Measurements from ENCODE around the gene KDM1A. TPM values are rescaled to one million over a fixed set of nuclear protein-coding genes. Genes with fewer than 3 reads are reported as not detected.
A peak's percentile ranks its signal among the peaks of the same experiment; 100 is the strongest.

The KDM1A gene
- total and polyA plus RNA-seq, 7 experiments from 2014 or later, result 40.6 to 62.1 (median 48.4) TPM

GRCh38 chr1:23084880-23085279, 65.6 kb downstream of the KDM1A start:
- H3K36me3 Mint-ChIP-seq, result peaks cover 16 to 44% (median 29%) of the 10 kb centered on the region in 5 donors
- ChIA-PET CTCF (interaction anchor here (0.8 kb wide), 1 partner anchor 100 kb away, joined by 3 read pairs; no protein-coding TSS in a partner anchor), POLR2A (no interaction called here)
- Histone ChIP-seq H3K27me3 (ENCODE audit: control insufficient read depth in 2 of 2, insufficient read depth in 2 of 2, low read length in 2 of 2) (no peaks in the 10 kb centered on the region), H3K36me3 (ENCODE audit: control insufficient read depth in 2 of 3, insufficient read depth in 3 of 3, low read length in 3 of 3) (peaks cover 5 to 86% (median 15%) of the 10 kb centered on the region in 3 experiments), H3K27ac (ENCODE audit: low read depth, low read length) (no peak overlapping the region), H3K4me1 (ENCODE audit: control insufficient read depth in 2 of 2, insufficient read depth in 2 of 2, low read length in 2 of 2) (no peaks in the 10 kb centered on the region), H3K9me3 (ENCODE audit: control insufficient read depth in 2 of 3, low read length in 3 of 3) (no peaks in the 10 kb centered on the region), H3K4me3 (ENCODE audit: low read length) (no peak overlapping the region)
- no peaks in the 10 kb centered on the region for H3K9me3 Mint-ChIP-seq
- H3K4me3 Mint-ChIP-seq, result no peak overlapping the region
- intact Hi-C loops (cut with micrococcal nuclease), result no loop called here
- no peaks in the 10 kb centered on the region for H3K27me3 Mint-ChIP-seq
- no peak for ATAC-seq
- H3K27ac Mint-ChIP-seq, result peak overlapping the region in 2 of 9 donors; percentile 55 to 58
- peaks cover 0 to 5% (median 0%) of the 10 kb centered on the region in 7 donors for H3K4me1 Mint-ChIP-seq
- DNase-seq, result no peak

DNA sequence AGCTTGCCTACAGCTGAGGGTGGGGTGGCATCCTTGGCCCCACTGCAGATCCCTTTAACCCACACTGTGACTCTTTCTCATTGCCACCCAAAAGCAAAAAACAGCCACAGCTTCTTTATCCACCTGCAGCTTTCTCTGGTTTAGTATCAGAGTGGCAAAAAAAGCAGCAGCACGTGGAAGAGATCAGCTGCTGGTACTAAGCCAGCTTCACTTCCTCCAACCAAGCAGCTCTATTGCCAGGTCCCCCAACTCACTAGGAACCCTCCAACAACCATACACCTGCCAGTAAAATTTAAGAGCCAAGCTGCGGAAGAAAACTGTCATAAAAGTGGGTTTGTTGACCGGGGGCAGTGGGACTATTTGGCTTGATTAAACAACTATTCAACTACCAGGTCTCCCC, 66.4 kb downstream of the KDM1A start:
- Histone ChIP-seq H3K36me3 (ENCODE audit: control insufficient read depth in 2 of 3, insufficient read depth in 3 of 3, low read length in 3 of 3) (peaks cover 4 to 82% (median 15%) of the 10 kb centered on the region in 3 experiments), H3K4me1 (ENCODE audit: control insufficient read depth in 2 of 2, insufficient read depth in 2 of 2, low read length in 2 of 2) (no peaks in the 10 kb centered on the region), H3K4me3 (ENCODE audit: low read length) (no peak overlapping the region), H3K27me3 (ENCODE audit: control insufficient read depth in 2 of 2, insufficient read depth in 2 of 2, low read length in 2 of 2) (no peaks in the 10 kb centered on the region), H3K9me3 (ENCODE audit: control insufficient read depth in 2 of 3, low read length in 3 of 3) (no peaks in the 10 kb centered on the region), H3K27ac (ENCODE audit: low read depth, low read length) (no peak overlapping the region)
- Mint-ChIP-seq H3K36me3 (peaks cover 11 to 40% (median 24%) of the 10 kb centered on the region in 5 donors), H3K27me3 (no peaks in the 10 kb centered on the region), H3K4me1 (peaks cover 0 to under 1% (median 0%) of the 10 kb centered on the region in 7 donors), H3K27ac (peak overlapping the region in 5 of 9 donors; percentile 12 to 86 (median 51)), H3K9me3 (no peaks in the 10 kb centered on the region), H3K4me3 (no peak overlapping the region)
- DNase-seq (no peak), ATAC-seq (no peak)
- ChIA-PET CTCF (interaction anchor here (0.8 kb wide), 1 partner anchor 99 kb away, joined by 3 read pairs; no protein-coding TSS in a partner anchor), POLR2A (no interaction called here)
- intact Hi-C loops (cut with micrococcal nuclease), result no loop called here

- POLR2A ChIA-PET, result no interaction called here
- DNase-seq, result no peak
- Histone ChIP-seq H3K27ac (ENCODE audit: low read depth, low read length) (no peak overlapping the region), H3K4me3 (ENCODE audit: low read length) (no peak overlapping the region), H3K4me1 (ENCODE audit: control insufficient read depth in 2 of 2, insufficient read depth in 2 of 2, low read length in 2 of 2) (no peaks in the 10 kb centered on the region), H3K27me3 (ENCODE audit: control insufficient read depth in 2 of 2, insufficient read depth in 2 of 2, low read length in 2 of 2) (no peaks in the 10 kb centered on the region), H3K9me3 (ENCODE audit: control insufficient read depth in 2 of 3, low read length in 3 of 3) (no peaks in the 10 kb centered on the region), H3K36me3 (ENCODE audit: control insufficient read depth in 2 of 3, insufficient read depth in 3 of 3, low read length in 3 of 3) (peaks cover 3 to 82% (median 10%) of the 10 kb centered on the region in 3 experiments)
- Mint-ChIP-seq H3K36me3 (peaks cover 11 to 35% (median 24%) of the 10 kb centered on the region in 5 donors), H3K9me3 (no peaks in the 10 kb centered on the region), H3K27me3 (no peaks in the 10 kb centered on the region), H3K4me1 (no peaks in the 10 kb centered on the region), H3K4me3 (no peak overlapping the region), H3K27ac (peak overlapping the region in 3 of 9 donors; percentile 22 to 38 (median 32))
- ATAC-seq, result no peak
- CTCF ChIA-PET, result no interaction called here
- intact Hi-C loops (cut with micrococcal nuclease), result no loop called here
Observed at GRCh38 chr1:23088027-23088426, 68.8 kb downstream of the KDM1A start.

DNA sequence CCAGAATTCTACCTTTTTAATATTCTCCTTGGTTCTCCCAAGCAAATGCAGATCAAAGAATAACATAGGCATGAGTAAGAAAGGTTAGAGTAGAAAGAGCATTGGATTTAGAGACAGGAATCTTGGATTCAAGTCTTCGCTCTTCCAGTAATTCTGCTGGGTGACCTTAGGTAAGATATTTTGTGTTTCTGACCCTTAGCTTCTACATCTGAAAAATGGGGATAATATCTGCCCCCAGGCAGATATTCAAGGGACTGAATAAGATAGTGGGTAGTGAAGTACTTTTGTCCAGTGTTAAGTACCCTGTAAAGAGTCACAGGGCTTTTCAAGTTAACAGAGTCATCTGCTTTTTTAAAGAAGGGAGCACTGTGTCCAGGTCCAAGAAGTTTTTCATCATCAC, 70.8 kb downstream of the KDM1A start:
- no peaks in the 10 kb centered on the region for H3K4me1 Mint-ChIP-seq

DNA sequence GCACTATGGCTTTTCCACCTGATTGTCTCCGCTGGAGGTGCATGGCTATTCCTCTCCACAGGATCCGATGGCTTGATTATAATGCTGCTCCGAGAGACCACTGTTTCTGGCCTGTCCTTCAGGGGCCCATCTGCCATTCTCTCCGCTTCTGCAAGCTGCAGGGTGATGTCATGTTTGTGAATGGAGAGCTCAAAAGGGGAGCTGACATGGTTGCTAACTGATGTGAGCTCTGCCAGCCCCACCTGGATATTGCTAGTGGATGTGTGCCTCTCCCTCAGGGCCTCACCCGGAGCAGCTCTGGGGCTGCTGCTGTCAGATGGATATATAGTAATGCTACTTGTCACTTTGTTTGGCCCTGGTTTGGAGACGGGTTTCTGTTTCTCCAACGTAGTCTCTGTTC, 72.3 kb downstream of the KDM1A start:
- intact Hi-C loops (cut with micrococcal nuclease), result loop anchor here in 1 of 2 donors (10.0 kb wide), 1 partner anchor 313 kb away; no protein-coding TSS in a partner anchor
- no peaks in the 10 kb centered on the region for H3K9me3 Mint-ChIP-seq
- no peaks in the 10 kb centered on the region for H3K27me3 Mint-ChIP-seq
- no peak overlapping the region for H3K4me3 ChIP-seq (ENCODE audit: low read length)
- peaks cover 5 to 38% (median 18%) of the 10 kb centered on the region in 5 donors for H3K36me3 Mint-ChIP-seq
- H3K4me1 ChIP-seq (ENCODE audit: control insufficient read depth in 2 of 2, insufficient read depth in 2 of 2, low read length in 2 of 2), result no peaks in the 10 kb centered on the region
- no peaks in the 10 kb centered on the region for H3K4me1 Mint-ChIP-seq
- no peak overlapping the region for H3K27ac ChIP-seq (ENCODE audit: low read depth, low read length)
- no peak for ATAC-seq
- no peaks in the 10 kb centered on the region for H3K27me3 ChIP-seq (ENCODE audit: control insufficient read depth in 2 of 2, insufficient read depth in 2 of 2, low read length in 2 of 2)
- H3K27ac Mint-ChIP-seq, result peak overlapping the region in 1 of 9 donors; percentile 51
- no peaks in the 10 kb centered on the region for H3K9me3 ChIP-seq (ENCODE audit: control insufficient read depth in 2 of 3, low read length in 3 of 3)
- CTCF ChIA-PET, result interaction anchor here (0.6 to 1.7 kb wide), 2 partner anchors 94 to 116 kb away, joined by 3 to 7 read pairs; no protein-coding TSS in a partner anchor
- POLR2A ChIA-PET, result no interaction called here
- no peak for DNase-seq
- no peak overlapping the region for H3K4me3 Mint-ChIP-seq
- H3K36me3 ChIP-seq (ENCODE audit: control insufficient read depth in 2 of 3, insufficient read depth in 3 of 3, low read length in 3 of 3), result peaks cover 5 to 67% (median 8%) of the 10 kb centered on the region in 3 experiments

More for the DNA sequence above, 70.8 kb downstream of the KDM1A start:
- no peak overlapping the region for H3K27ac ChIP-seq (ENCODE audit: low read depth, low read length)
- Mint-ChIP-seq H3K9me3 (no peaks in the 10 kb centered on the region), H3K36me3 (peaks cover 9 to 42% (median 27%) of the 10 kb centered on the region in 5 donors), H3K4me3 (no peak overlapping the region), H3K27ac (peak overlapping the region in 2 of 9 donors; percentile 10 to 46), H3K27me3 (no peaks in the 10 kb centered on the region)
- ATAC-seq (no peak), DNase-seq (no peak)
- H3K27me3 ChIP-seq (ENCODE audit: control insufficient read depth in 2 of 2, insufficient read depth in 2 of 2, low read length in 2 of 2), result no peaks in the 10 kb centered on the region
- CTCF ChIA-PET, result interaction anchor here (0.7 to 1.7 kb wide), 3 partner anchors 95 to 433 kb away, joined by 3 to 7 read pairs (median 3); no protein-coding TSS in a partner anchor
- no peaks in the 10 kb centered on the region for H3K9me3 ChIP-seq (ENCODE audit: control insufficient read depth in 2 of 3, low read length in 3 of 3)
- POLR2A ChIA-PET, result no interaction called here
- intact Hi-C loops (cut with micrococcal nuclease), result loop anchor here in 1 of 2 donors (10.0 kb wide), 1 partner anchor 315 kb away; no protein-coding TSS in a partner anchor
- peaks cover 5 to 74% (median 8%) of the 10 kb centered on the region in 3 experiments for H3K36me3 ChIP-seq (ENCODE audit: control insufficient read depth in 2 of 3, insufficient read depth in 3 of 3, low read length in 3 of 3)
- no peak overlapping the region for H3K4me3 ChIP-seq (ENCODE audit: low read length)
- H3K4me1 ChIP-seq (ENCODE audit: control insufficient read depth in 2 of 2, insufficient read depth in 2 of 2, low read length in 2 of 2), result no peaks in the 10 kb centered on the region

DNA sequence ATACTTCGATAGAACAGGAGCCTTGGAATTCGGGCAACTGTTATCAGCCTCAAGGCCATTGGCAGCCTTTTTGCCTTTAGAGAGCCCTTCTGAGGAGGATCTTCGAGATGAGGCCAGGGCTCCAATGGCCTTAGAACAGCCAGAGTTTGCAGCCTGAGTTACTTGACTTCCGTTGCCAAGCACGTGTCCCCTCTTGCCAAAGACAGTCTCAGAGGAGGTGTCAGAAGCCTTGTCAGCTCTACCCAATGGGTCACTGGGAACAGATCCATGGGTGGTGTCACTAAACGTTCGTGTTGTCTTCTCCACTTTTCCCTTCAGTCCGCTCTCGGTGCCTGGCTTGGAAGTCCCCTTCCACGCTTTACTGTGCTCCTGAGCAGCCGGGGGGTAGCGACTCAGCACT, 73.2 kb downstream of the KDM1A start:
- Histone ChIP-seq H3K4me1 (ENCODE audit: control insufficient read depth in 2 of 2, insufficient read depth in 2 of 2, low read length in 2 of 2) (no peaks in the 10 kb centered on the region), H3K27me3 (ENCODE audit: control insufficient read depth in 2 of 2, insufficient read depth in 2 of 2, low read length in 2 of 2) (no peaks in the 10 kb centered on the region), H3K9me3 (ENCODE audit: control insufficient read depth in 2 of 3, low read length in 3 of 3) (no peaks in the 10 kb centered on the region), H3K4me3 (ENCODE audit: low read length) (no peak overlapping the region), H3K36me3 (ENCODE audit: control insufficient read depth in 2 of 3, insufficient read depth in 3 of 3, low read length in 3 of 3) (peaks cover 5 to 58% (median 8%) of the 10 kb centered on the region in 3 experiments), H3K27ac (ENCODE audit: low read depth, low read length) (no peak overlapping the region)
- Mint-ChIP-seq H3K4me1 (no peaks in the 10 kb centered on the region), H3K4me3 (no peak overlapping the region), H3K36me3 (peaks cover 2 to 32% (median 13%) of the 10 kb centered on the region in 5 donors), H3K9me3 (no peaks in the 10 kb centered on the region), H3K27me3 (no peaks in the 10 kb centered on the region), H3K27ac (no peak overlapping the region)
- intact Hi-C loops (cut with micrococcal nuclease), result loop anchor here in 1 of 2 donors (10.0 kb wide), 1 partner anchor 312 kb away; no protein-coding TSS in a partner anchor
- no peak for ATAC-seq
- DNase-seq, result no peak
- POLR2A ChIA-PET, result interaction anchor here (0.5 kb wide), 1 partner anchor 689 kb away, joined by 3 read pairs; no protein-coding TSS in a partner anchor
- CTCF ChIA-PET, result interaction anchor here (0.6 kb wide), 3 partner anchors 93 to 1665 kb away, joined by 3 to 6 read pairs (median 3); no protein-coding TSS in a partner anchor

All from naive thymus-derived CD4-positive, alpha-beta T cell (primary cell).